HG02642 (cell line): ENCODE measurements around the gene BPIFA2.
"Not testable (repeated sequence)": the region's sequence is repeated elsewhere in the genome, so short reads cannot be mapped to it uniquely, and the experiment has no call there.

Experiments
- ATAC-seq: cut with Tn5 transposase; IDR thresholded peaks from one replicate; pipeline ENCODE4 v1.9.1; 2021; ENCODE audit warnings: mild to moderate bottlenecking; ENCODE audit not compliant: unreplicated experiment, poor library complexity

BPIFA2 gene

GRCh38 chr20:33159713-33160112 is 8.2 kb upstream of the BPIFA2 start:
- no peak for ATAC-seq

GRCh38 chr20:33160681-33161080 is 7.3 kb upstream of the BPIFA2 start:
- no peak for ATAC-seq

DNA sequence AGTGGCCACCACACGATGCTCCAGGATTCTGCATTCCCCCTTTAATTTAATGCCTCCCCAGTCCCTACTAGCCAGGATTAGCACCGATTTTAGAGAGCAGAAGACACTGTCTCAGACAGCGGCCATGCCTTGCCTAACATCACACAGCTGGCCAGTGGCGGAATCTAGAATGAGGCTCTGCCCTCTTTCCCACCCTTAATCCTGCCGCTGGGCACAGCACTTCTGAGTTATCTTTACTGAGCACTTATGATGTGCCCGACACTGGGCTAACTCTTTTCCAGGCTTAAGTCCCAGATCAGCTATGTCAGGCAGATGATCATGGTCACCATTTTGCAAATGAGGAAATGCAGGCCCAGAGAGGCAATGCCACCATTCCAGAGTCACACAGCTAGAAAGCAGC is 5.6 kb upstream of the BPIFA2 start:
- ATAC-seq, result no peak

- no peak for ATAC-seq
Observed at GRCh38 chr20:33162753-33163152, 5.2 kb upstream of the BPIFA2 start.

DNA sequence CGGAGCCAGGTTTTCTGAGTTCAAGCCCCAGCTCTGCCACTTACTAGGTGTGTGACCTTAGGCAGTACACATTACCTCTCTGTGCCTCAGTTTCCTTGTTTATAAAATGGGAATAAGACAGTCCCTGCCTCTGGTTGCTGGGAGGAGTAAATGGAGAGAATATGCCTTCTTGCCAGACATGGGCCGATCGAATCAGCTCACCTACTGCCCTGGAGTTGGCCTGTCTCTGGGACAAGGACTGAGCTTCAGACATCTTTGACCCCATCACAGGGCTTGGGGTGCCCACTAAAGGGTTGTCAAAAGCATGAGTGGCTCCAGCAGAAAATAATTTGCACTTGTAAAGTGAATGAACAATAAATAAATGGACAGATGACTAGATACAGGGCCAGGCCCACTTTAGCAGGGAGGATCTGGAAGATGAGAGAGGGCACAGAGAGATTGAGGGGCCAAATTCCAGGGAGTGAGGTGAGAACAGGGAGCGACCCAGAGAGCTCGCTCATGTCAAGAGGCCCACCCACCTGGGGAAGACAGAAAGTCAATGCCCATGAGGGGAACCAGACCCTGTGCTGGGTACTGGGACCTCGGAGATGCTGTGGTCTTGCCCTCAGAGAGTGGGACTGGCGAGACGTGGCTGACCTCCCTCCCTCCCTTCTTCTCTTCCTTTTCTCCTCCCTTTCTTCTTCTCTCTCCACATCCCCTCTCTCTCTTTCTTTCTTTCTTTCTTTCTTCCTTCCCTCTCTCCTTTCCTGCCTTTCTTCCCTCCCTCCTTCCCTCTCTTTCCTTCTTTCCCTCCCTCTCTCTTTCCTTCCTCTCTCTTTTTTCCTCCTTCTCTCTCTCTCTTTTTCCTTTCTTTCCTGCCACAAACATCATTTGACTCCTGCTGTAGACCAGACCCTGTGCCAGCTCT is 3.9 kb upstream of the BPIFA2 start:
- ATAC-seq, result no peak

GRCh38 chr20:33164763-33165095 is 3.2 kb upstream of the BPIFA2 start:
- ATAC-seq, result no peak

DNA sequence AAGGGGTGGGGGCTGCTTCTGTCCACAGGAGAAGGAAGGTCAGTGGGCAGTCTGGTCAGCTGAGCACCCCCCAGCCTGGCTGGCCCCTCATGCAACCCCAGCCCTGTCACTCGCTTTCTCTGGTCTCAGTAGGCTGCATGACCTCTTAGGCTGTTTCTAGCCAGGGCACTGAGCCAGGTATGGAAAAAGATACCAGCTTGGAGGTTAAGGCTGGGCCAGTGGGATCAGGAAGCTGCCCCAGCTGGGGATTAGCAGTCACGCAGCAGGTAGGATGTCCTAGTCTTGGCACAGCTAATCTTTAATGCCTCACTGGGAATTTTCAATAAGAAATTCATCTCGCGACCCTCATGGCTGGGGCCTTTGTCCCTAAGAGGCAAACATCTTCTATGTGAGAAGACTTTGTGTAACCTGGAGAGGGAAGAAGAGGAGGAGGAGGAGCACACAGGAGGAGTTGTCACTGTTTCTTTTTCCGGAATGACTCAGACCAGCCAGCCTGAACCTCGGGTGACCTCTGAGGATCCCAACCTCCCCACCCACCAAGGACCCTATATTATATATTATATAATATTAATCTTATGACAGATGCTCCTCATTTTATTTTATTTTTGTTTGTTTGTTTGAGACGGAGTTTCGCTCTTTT is 2.4 kb upstream of the BPIFA2 start:
- no peak for ATAC-seq

- ATAC-seq, result no peak
Observed at GRCh38 chr20:33166533-33167113, 1.3 kb upstream of the BPIFA2 start.

- no peak for ATAC-seq
Observed at GRCh38 chr20:33169176-33169794, 1.3 kb downstream of the BPIFA2 start.

GRCh38 chr20:33172781-33173180 is 4.8 kb downstream of the BPIFA2 start:
- ATAC-seq, result no peak

DNA sequence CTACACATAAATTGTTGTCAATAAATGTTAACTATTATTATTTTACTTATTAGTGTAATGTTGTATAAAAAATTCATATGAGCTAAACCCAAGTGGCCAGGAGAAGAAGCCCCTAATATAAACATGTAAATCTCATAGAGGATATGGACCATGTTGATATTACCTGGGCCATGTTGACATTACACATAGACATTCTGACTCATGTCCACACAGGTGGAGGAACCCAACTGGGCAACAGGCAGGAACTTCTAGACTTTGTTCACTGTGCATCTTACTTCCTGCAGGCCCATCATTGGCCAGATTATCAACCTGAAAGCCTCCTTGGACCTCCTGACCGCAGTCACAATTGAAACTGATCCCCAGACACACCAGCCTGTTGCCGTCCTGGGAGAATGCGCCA is 7.2 kb downstream of the BPIFA2 start:
- ATAC-seq, result no peak

DNA sequence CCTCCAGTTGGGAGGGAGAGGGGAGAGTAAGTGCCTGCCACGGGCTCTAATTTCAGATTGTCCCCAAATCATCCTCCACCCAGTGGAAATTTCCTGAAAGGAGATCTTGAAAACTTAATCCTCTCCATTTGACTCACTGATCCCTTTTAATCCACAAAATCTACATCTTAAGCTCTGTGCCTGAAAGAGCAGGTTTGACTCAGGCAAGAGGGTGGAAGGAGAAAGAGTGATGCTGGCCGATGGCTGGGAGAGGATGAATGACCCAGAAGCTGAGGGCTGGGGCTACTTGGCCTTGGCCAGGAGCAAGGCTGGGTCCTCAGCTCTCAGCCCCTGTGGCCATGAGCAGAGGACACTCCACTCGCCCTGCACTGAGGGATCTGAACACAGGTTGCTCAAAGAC is 8.1 kb downstream of the BPIFA2 start:
- ATAC-seq, result no peak

GRCh38 chr20:33177866-33178265 is 9.9 kb downstream of the BPIFA2 start:
- no peak for ATAC-seq

DNA sequence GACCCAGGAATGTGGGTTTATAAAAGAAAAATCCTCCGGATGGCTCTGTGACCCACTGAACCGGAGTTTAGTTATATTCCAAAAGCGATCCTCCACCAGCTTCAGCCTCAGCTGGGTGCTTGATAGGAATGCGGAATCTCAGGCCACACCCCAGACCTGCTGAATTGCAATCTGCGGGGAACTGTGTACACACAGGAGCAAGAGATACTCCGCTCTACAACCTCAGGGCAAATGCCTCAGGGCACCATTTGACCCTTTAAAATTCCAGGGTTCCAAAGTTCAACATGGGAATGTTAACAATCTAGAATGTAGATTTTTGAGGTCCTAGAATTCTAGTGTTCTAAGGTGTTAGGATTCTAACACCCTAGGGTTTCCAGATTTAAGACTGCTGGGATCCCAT is 10.8 kb downstream of the BPIFA2 start:
- ATAC-seq, result no peak

- ATAC-seq, result no peak
Observed at GRCh38 chr20:33180169-33180568, 12.2 kb downstream of the BPIFA2 start.

- ATAC-seq, result no peak
Observed at GRCh38 chr20:33181482-33182093, 13.6 kb downstream of the BPIFA2 start.

- no peak for ATAC-seq
Observed at GRCh38 chr20:33183312-33183711, 15.4 kb downstream of the BPIFA2 start.

DNA sequence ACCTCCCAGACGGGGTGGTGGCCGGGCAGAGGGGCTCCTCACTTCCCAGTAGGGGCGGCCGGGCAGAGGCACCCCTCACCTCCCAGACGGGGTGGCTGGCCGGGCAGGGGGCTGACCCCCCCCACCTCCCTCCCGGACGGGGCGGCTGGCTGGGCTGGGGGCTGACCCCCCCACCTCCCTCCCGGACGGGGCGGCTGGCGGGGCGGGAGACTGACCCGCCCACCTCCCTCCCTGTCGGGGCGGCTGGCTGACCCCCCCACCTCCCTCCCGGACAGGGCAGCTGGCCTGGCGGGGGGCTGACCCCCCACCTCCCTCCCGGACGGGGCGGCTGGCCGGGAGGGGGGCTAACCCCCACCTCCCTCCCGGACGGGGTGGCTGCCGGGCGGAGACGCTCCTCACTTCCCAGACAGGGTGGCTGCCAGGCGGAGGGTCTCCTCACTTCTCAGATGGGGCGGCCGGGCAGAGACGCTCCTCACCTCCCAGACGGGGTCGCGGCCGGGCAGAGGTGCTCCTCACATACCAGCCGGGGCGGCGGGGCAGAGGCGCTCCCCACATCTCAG is 17.2 kb downstream of the BPIFA2 start:
- ATAC-seq, result not testable (repeated sequence)

DNA sequence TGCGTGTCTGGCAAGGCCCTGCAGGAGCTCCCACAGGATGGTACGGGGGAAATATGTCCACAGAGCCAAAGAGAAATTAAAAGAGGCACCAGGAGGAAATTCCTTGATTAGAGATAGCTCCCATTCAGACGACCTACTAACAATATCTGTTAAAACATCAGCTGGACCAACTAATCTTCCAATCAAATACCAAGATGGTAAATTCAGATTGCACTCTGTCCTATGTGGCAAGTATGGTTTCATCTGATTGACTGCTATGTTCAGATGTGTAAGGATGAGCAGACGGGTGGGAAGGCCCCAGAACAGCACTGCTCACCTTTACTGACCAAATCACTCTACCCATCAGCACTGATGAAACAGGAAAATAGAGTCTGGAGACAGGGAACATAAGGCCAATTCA is 19.5 kb downstream of the BPIFA2 start:
- ATAC-seq, result no peak

DNA sequence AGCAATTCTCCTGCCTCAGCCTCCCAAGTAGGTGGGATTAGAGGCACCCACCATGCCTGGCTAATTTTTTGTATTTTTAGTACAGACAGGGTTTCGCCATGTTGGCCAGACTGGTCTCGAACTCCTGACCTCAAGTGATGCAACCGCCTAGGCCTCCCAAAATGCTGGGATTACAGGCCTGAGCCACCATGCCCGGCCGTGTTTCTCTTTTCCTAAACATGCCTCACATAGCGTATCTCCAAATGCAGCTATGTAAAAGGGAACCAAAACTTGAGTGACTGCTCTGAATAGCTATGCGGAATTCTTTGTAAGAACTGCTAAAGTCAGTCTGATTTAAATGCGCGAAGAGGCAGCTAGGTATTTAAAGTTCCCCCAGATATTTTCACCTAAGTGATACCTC is 20.5 kb downstream of the BPIFA2 start:
- ATAC-seq, result no peak
